ENCODE results near the gene SLC23A3.

The SLC23A3 gene

GRCh38 chr2:219140722-219141121 lies 29.1 kb downstream of the SLC23A3 start:
- TF ChIP-seq POLR2AphosphoS5 (IDR thresholded peaks at IDR 0.05; ENCODE audit: low read depth, low read length) (no peak), SIN3A (IDR thresholded peaks at IDR 0.05; ENCODE audit: borderline replicate concordance, insufficient read depth, low read length) (no peak), TAF1 (IDR thresholded peaks at IDR 0.05; ENCODE audit: borderline replicate concordance, insufficient read depth, low read length) (no peak), FOXP2 (optimal IDR thresholded peaks at IDR 0.05; ENCODE audit: borderline replicate concordance, extremely low read depth, extremely low read length, insufficient read depth) (no peak)
- TF ChIP-seq, protein P1, sequence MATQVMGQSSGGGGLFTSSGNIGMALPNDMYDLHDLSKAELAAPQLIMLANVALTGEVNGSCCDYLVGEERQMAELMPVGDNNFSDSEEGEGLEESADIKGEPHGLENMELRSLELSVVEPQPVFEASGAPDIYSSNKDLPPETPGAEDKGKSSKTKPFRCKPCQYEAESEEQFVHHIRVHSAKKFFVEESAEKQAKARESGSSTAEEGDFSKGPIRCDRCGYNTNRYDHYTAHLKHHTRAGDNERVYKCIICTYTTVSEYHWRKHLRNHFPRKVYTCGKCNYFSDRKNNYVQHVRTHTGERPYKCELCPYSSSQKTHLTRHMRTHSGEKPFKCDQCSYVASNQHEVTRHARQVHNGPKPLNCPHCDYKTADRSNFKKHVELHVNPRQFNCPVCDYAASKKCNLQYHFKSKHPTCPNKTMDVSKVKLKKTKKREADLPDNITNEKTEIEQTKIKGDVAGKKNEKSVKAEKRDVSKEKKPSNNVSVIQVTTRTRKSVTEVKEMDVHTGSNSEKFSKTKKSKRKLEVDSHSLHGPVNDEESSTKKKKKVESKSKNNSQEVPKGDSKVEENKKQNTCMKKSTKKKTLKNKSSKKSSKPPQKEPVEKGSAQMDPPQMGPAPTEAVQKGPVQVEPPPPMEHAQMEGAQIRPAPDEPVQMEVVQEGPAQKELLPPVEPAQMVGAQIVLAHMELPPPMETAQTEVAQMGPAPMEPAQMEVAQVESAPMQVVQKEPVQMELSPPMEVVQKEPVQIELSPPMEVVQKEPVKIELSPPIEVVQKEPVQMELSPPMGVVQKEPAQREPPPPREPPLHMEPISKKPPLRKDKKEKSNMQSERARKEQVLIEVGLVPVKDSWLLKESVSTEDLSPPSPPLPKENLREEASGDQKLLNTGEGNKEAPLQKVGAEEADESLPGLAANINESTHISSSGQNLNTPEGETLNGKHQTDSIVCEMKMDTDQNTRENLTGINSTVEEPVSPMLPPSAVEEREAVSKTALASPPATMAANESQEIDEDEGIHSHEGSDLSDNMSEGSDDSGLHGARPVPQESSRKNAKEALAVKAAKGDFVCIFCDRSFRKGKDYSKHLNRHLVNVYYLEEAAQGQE (IDR thresholded peaks at IDR 0.05; ENCODE audit: insufficient read depth in 1 of 2, low read depth in 2 of 2, low read length in 2 of 2): no peak

GRCh38 chr2:219133976-219134375 lies 35.9 kb downstream of the SLC23A3 start:
- TF ChIP-seq FOXP2 (optimal IDR thresholded peaks at IDR 0.05; ENCODE audit: borderline replicate concordance, extremely low read depth, extremely low read length, insufficient read depth) (no peak), SIN3A (IDR thresholded peaks at IDR 0.05; ENCODE audit: borderline replicate concordance, insufficient read depth, low read length) (no peak), TAF1 (IDR thresholded peaks at IDR 0.05; ENCODE audit: borderline replicate concordance, insufficient read depth, low read length) (no peak), POLR2AphosphoS5 (IDR thresholded peaks at IDR 0.05; ENCODE audit: low read depth, low read length) (no peak)
- TF ChIP-seq, protein P1 (IDR thresholded peaks at IDR 0.05; ENCODE audit: insufficient read depth in 1 of 2, low read depth in 2 of 2, low read length in 2 of 2): no peak

DNA sequence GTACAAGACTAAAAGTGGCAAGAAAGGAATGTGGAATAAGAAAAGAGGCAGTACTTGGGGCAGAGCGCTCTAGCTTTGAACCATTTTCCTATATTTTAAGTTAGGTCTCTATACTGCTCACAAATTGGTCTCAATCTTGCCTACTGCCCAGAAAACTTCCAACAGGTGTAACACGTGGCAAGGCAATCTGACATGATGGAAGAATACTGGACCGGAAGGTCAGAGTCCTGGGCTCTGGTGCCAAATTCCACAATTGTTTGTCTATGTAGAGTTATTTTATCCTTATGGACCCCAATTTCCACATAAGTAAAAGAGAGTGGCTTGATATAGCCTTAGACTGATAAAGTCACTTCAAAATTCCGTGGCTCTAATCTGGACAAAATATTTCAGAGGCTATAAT lies 38.1 kb downstream of the SLC23A3 start:
- TF ChIP-seq TAF1 (IDR thresholded peaks at IDR 0.05; ENCODE audit: borderline replicate concordance, insufficient read depth, low read length) (no peak), SIN3A (IDR thresholded peaks at IDR 0.05; ENCODE audit: borderline replicate concordance, insufficient read depth, low read length) (no peak), FOXP2 (optimal IDR thresholded peaks at IDR 0.05; ENCODE audit: borderline replicate concordance, extremely low read depth, extremely low read length, insufficient read depth) (no peak), POLR2AphosphoS5 (IDR thresholded peaks at IDR 0.05; ENCODE audit: low read depth, low read length) (no peak)
- TF ChIP-seq, protein P1 (IDR thresholded peaks at IDR 0.05; ENCODE audit: insufficient read depth in 1 of 2, low read depth in 2 of 2, low read length in 2 of 2): no peak

DNA sequence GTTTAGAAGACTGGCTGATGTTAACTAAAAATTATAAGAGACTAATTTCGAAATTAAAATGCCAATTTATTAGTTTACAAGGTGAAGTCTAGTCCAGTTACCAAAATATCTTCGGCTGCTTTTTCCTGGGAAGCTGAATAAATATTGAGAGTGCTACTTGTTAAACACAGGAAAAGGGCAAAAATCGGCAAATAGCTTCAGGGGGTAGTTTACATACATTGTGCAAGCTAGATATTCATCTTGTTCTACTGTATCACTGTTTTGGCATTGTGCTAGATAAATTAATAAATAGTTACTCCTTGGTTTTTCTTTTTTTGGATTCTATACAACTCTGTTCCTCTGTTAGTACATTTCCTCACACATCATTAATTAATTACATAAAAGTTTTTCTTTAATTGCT lies 38.5 kb downstream of the SLC23A3 start:
- TF ChIP-seq POLR2AphosphoS5 (IDR thresholded peaks at IDR 0.05; ENCODE audit: low read depth, low read length) (no peak), TAF1 (IDR thresholded peaks at IDR 0.05; ENCODE audit: borderline replicate concordance, insufficient read depth, low read length) (no peak), SIN3A (IDR thresholded peaks at IDR 0.05; ENCODE audit: borderline replicate concordance, insufficient read depth, low read length) (no peak), FOXP2 (optimal IDR thresholded peaks at IDR 0.05; ENCODE audit: borderline replicate concordance, extremely low read depth, extremely low read length, insufficient read depth) (no peak)
- TF ChIP-seq, protein P1 (IDR thresholded peaks at IDR 0.05; ENCODE audit: insufficient read depth in 1 of 2, low read depth in 2 of 2, low read length in 2 of 2): no peak

DNA sequence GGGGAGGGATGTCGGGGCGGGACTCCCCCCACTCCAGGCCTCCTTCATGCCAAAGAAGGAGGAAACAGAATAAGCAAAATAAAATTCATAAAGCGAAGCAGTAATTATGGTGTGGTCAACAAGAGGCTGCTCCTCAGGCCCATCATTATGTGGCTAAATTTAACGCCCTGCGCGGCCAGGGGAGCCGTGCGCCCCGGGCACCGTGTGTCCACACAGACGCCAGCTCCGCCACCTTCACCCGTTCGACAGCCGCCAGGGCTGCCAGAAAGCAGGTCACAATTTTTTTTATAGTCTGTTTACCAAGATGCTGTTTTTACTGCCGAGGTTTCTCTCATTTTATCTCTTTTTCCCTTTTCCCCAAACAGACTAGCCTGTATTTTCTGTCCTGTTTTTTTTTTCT lies 40.2 kb downstream of the SLC23A3 start:
- TF ChIP-seq FOXP2 (optimal IDR thresholded peaks at IDR 0.05; ENCODE audit: borderline replicate concordance, extremely low read depth, extremely low read length, insufficient read depth) (no peak), POLR2AphosphoS5 (IDR thresholded peaks at IDR 0.05; ENCODE audit: low read depth, low read length) (no peak), TAF1 (IDR thresholded peaks at IDR 0.05; ENCODE audit: borderline replicate concordance, insufficient read depth, low read length) (no peak), SIN3A (IDR thresholded peaks at IDR 0.05; ENCODE audit: borderline replicate concordance, insufficient read depth, low read length) (no peak)
- TF ChIP-seq, protein P1 (IDR thresholded peaks at IDR 0.05; ENCODE audit: insufficient read depth in 1 of 2, low read depth in 2 of 2, low read length in 2 of 2): no peak

All from PFSK-1 (cell line).